HG03575 (cell line): ENCODE data around the gene CEP128.

ENCODE experiments used
- ATAC-seq: cut with Tn5 transposase; IDR thresholded peaks from one replicate; pipeline ENCODE4 v1.9.1; 2021; ENCODE audit not compliant: unreplicated experiment, insufficient number of reproducible peaks, low FRiP score; ENCODE audit errors: extremely low read depth

CEP128 gene

DNA sequence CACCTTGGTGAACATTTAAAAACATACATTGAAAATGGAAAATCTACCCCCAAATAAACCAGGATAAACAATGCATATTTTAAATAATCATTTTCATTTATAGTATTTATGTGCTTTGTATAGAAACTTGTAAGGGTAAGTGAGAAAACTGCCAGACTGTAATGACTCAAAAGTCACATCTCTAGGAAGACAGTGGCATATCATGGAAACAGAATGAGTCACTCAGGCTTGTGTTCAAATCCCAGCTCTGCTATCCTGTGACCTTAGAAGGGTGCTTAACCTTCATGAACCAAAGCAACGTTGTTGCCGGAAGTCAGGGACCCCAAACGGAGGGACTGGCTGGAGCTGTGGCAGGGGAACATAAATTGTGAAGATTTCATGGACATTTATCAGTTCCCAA is 142.7 kb downstream of the CEP128 start:
- no peak for ATAC-seq

DNA sequence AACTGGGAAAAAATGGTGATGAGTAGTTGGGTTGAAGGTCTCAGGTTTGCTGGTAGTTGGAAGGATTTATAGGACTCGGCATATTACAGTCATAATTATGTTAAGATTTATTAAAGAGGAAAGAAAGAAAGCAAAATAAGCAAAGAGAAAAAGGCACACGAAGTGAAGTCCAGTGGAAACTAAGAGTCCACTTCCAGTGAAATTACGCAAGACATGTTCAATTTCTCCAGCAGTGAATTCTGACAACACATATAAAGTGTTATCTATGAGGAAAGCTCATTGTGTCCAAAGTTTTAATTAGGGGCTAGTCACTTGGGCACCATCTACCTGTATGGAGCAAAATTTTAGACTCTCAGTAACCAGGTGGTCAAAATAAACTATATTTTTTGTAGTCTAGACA is 143.3 kb downstream of the CEP128 start:
- no peak for ATAC-seq

DNA sequence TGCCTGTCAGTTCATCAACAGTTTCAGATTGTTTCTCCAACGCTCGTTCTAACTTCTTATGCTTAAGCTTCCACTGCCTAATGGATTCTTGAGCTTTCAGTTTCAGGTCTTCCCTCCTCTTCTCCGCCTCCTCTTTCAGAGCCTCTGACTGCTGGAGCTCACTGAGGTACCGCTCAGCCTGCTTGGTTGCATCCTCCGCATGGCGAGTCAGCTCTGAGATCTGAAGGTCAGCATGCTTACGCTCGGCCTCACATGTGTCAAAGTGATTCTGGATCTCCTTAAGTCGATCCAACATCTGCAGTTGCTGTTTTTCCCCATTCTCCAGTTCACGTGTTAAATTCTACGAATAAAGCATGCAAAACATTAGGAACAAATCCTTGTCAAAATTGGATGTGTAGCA is 148.8 kb downstream of the CEP128 start:
- ATAC-seq, result no peak

DNA sequence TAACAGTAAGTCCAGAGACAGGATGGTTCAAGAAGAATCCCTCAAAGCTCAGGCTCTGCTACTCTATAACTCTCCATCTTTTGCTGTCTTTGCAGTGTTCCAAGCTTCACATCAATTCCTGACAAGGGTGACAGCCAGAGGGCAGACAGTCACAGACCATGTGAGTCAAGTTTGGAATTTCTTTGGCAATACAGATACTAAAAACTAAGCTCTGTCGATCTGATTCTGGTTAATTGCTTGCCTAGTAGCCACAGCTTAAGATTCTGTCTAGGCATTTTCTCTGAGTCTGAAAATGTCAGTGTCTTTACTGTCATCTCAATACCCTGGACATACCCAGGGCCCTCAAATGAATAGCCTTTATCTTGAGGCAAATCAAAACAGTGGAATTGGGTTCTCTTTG is 153.7 kb downstream of the CEP128 start:
- no peak for ATAC-seq

DNA sequence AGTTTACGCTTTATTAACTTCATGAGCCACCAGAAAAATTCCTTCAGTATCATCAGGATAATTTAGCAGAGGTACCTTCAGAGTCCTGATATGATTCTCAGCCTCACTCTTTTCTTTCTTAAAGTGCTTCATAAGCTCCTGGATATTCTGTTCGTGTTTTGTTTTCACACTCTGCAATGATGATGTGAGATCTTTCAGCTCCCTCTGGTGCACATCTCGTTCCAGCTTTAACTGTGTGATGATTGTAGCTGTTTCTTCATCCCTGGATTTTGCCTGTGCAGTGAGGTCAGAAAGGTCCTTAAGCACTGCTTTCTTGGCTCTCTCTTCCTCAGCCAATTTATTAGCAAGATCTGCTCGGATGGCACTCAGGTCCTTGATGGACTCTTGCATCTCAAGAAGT is 156.7 kb downstream of the CEP128 start:
- ATAC-seq, result no peak

DNA sequence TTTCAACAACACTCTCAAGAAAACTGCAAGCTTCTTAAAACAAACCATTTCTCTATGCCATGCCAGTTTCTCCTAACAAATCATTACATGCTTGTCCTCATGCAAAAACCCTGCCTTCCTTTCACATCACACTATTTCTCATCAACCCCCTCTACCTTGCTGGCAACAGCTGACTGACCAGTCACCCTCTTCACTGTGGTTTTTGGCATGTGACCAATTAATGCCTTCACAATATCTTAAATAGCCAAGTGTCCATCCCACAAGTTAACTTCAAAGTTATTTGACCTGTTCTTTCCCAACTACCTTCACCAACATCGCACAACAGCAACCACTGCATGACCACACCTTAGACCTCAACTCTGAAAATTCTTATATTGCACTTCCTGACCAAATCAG is 159.6 kb downstream of the CEP128 start:
- no peak for ATAC-seq

- ATAC-seq, result no peak
Observed at GRCh38 chr14:80780500-80780899, 161.0 kb downstream of the CEP128 start.

- no peak for ATAC-seq
Observed at GRCh38 chr14:80776657-80777056, 164.9 kb downstream of the CEP128 start.

GRCh38 chr14:80776186-80776585 is 165.4 kb downstream of the CEP128 start:
- no peak for ATAC-seq

GRCh38 chr14:80772504-80772903 is 169.0 kb downstream of the CEP128 start:
- ATAC-seq, result no peak

GRCh38 chr14:80771201-80771600 is 170.3 kb downstream of the CEP128 start:
- ATAC-seq, result no peak

GRCh38 chr14:80770114-80770908 is 171.2 kb downstream of the CEP128 start:
- no peak for ATAC-seq

GRCh38 chr14:80768646-80769045 is 172.9 kb downstream of the CEP128 start:
- no peak for ATAC-seq

DNA sequence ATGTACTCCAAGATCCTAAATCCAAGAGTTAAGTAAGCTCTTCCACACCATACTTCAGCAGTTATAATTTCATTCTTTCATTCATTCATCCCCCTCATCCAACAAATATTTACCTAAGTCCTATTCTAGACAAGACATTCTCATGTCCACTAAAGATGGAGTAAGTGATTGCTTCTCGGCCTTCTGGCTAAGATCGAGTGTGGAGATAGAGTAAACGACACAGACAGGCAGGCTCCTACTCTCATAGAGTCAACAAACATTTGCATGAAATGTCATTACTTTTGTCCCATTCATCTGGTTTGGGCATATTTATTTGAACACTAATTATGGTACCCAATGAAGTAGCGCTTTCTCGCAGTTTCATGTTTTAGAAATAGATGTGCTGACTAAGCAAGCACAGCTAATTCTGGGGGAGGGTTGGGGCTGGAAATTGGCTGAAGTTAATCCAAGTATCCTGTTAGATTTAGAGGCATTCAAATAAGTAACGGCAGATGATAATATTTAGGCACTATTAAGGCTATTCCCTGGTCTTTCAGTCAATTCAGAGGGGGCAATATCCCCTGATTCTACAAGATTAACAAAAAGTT is 176.5 kb downstream of the CEP128 start:
- no peak for ATAC-seq

- no peak for ATAC-seq
Observed at GRCh38 chr14:80764496-80764895, 177.0 kb downstream of the CEP128 start.

DNA sequence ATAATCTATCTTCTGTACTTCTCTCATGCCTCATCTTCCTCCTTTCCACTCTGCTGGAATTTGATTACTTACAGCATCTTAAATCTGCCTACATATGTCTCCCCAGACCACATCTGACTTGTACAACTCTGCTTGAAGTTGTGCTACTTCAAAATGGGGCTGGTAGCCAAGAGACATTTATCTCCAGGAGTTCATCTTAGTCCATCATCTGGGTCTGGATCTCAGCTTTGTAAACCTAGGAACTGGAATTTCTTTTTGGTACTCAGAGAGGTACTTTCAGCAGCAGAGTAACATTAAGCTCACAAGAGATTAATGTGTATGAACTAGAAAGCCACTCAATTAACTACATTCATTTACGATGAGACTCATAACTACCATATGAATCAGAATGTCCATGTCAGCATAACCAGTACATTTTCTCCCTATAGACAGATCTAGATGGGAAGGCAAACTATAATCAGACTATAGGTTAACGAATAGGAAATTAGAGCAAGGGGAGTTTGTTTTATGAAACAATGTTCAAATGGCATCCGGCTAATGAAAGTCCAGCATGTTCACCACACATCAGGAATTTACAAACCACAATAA is 178.8 kb downstream of the CEP128 start:
- ATAC-seq, result no peak

GRCh38 chr14:80754696-80755095 is 186.8 kb downstream of the CEP128 start:
- no peak for ATAC-seq

DNA sequence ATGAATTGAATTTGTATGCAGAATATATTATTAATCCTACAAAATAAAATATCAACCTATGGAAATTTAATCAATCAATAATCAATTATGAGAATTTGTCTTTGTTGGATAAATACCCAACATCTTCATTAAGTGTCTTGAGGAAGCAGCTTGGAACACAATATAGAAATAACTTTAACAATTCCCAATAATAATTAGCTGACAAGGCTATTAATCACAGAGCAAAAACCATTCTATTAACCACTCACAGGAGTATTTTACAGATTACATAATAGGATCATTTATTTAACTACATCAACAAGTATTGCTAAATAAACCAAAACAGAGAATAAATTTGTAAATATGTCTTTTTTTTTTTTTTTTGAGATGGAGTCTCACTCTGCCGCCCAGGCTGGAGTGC is 190.3 kb downstream of the CEP128 start:
- ATAC-seq, result no peak

DNA sequence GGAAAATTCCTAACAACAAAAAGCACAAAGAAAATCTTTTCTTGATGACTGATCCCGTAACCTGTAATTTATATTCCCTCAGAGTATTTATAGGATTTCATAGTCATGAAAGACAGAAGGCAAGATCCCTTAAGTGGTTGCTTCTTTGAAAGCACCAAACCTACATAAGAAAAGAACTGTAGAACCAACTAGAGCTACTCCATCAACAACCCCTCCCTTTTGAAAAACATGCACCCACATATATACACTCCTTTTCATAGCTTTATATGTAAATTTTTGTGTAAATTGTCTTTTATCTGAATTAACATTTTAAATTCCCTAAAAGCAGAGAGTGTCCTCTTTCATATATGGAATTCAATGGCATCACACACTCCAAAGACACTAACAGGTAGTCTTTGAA is 215.3 kb downstream of the CEP128 start:
- ATAC-seq, result no peak

DNA sequence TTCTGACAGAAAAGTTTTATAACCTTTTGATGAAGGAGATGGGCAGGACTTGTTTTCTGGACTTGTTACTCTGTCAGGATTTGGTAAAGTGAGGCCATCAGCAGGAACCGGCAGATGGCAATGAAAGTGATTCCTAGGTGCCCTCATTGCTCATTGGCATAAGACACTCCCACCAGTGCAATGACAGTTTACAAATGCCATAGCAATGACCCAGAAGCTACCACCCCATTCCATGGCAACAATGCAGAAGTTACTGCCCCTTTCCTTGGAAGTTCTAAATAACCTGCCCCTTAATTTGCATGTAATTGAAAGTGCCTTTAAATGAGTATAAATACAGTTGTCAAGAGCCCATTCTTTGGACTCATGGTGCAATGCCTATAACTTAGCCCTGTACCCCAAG is 222.6 kb downstream of the CEP128 start:
- no peak for ATAC-seq
